GM12878 (cell line): ENCODE data around the gene TACC2. TPM values are rescaled to one million over a fixed set of nuclear protein-coding genes. Genes with fewer than 3 reads are reported as not detected.

Source experiments
- ATAC-seq: fragments of 200-7000 bp; cut with Tn5 transposase; 3 replicates; pipeline ENCODE4 v1.9.1; 2020; ENCODE audit warnings: mild to moderate bottlenecking, moderate library complexity
- BruUV-seq: library from RNA; stranded (reverse); fragments of 400-500 nt; replicated peaks from 2 replicates; lab custom pipeline; 2021; lab: Mats Ljungman, UMichigan
- CTCF ChIA-PET: fragments of 300-600 bp; sonication (Branson Sonifier 250); formaldehyde crosslinking; extraction: SDS; loops from one replicate; lab custom pipeline; 2021; ENCODE audit warnings: inconsistent platforms; lab: Yijun Ruan, JAX
- POLR2A ChIA-PET: fragments of 350-600 bp; formaldehyde crosslinking; extraction: SDS; loops from one replicate; lab custom pipeline; 2021; ENCODE audit warnings: inconsistent platforms; lab: Charles Lee
- RAD21 ChIA-PET: fragments of 300-600 bp; sonication (Branson Sonifier 250); formaldehyde crosslinking; loops from one replicate; lab custom pipeline; 2023; ENCODE audit warnings: antibody characterized with exemption; ENCODE audit not compliant: unreplicated experiment; lab: Charles Lee
- SMC1A ChIA-PET: fragments of 300-600 bp; sonication (Branson Sonifier 250); formaldehyde crosslinking; loops from one replicate; lab custom pipeline; 2023; ENCODE audit not compliant: unreplicated experiment, uncharacterized antibody; lab: Charles Lee
- DNase-seq: peaks from one replicate; pipeline ENCODE4 v3.0.0-alpha.2; 2011; ENCODE audit warnings: low read depth, low spot score
- FAIRE-seq: peaks from 3 replicates; lab custom pipeline; 2011; peaks lifted over from hg19 to GRCh38; lab: Jason Lieb, UNC
- H2AFZ ChIP-seq: 2 replicates; pipeline ENCODE4 v1.6.0; 2011; ENCODE audit warnings: low read depth, low read length, control low read depth; ENCODE audit not compliant: control insufficient read depth
- H3K27ac ChIP-seq: 2 replicates; pipeline ENCODE4 v1.5.1; 2011; ENCODE audit warnings: control low read depth; ENCODE audit not compliant: control insufficient read depth, insufficient read depth
- H3K27me3 ChIP-seq, 2 experiments: replicated peaks in 1 of 2; 2 replicates each; pipeline versions ENCODE4 v1.6.0 to v1.6.1; 2011; ENCODE audit warnings: low read length in 1 of 2; ENCODE audit not compliant: control insufficient read depth in 2 of 2, insufficient read depth in 2 of 2
- H3K36me3 ChIP-seq, 2 experiments: 2 replicates each; pipeline ENCODE4 v1.5.1; 2011; ENCODE audit warnings: low read length in 1 of 2; ENCODE audit not compliant: control insufficient read depth in 2 of 2, insufficient read depth in 2 of 2
- H3K4me1 ChIP-seq: 2 replicates; pipeline ENCODE4 v1.6.1; 2011; ENCODE audit warnings: mild to moderate bottlenecking, low read length, moderate library complexity, mixed read lengths; ENCODE audit not compliant: control insufficient read depth, insufficient read depth
- H3K4me2 ChIP-seq: 2 replicates; pipeline ENCODE4 v1.6.0; 2011; ENCODE audit warnings: control low read depth; ENCODE audit not compliant: control insufficient read depth, insufficient read depth
- H3K4me3 ChIP-seq: fragments of 200-600 bp; sonication (generic); 2 replicates; pipeline ENCODE4 v1.5.1; 2016
- H3K79me2 ChIP-seq: 2 replicates; pipeline ENCODE4 v1.6.0; 2011; ENCODE audit warnings: low read length; ENCODE audit not compliant: control insufficient read depth, insufficient read depth
- H3K9ac ChIP-seq: 2 replicates; pipeline ENCODE4 v1.8.0; 2011; ENCODE audit warnings: low read length, control low read depth, mixed read lengths; ENCODE audit not compliant: control insufficient read depth, insufficient read depth
- H3K9me3 ChIP-seq: replicated peaks from 3 replicates; pipeline ENCODE4 v1.5.1; 2011; ENCODE audit warnings: mild to moderate bottlenecking, low read length; ENCODE audit not compliant: control insufficient read depth, insufficient read depth
- H4K20me1 ChIP-seq: 2 replicates; pipeline ENCODE4 v1.6.0; 2011; ENCODE audit not compliant: control insufficient read depth, insufficient read depth
- ASH2L ChIP-seq: fragments of 300-600, 200-600 bp; sonication (generic); IDR thresholded peaks from 2 replicates; pipeline ENCODE4 v1.6.1; 2017; ENCODE audit warnings: low read depth, mild to moderate bottlenecking, borderline replicate concordance
- CBFB ChIP-seq: IDR thresholded peaks from 2 replicates; pipeline ENCODE4 v1.6.1; 2016; ENCODE audit warnings: antibody characterized with exemption, low read depth
- CHD4 ChIP-seq: fragments of 200-600 bp; sonication (generic); IDR thresholded peaks from 2 replicates; pipeline ENCODE4 v1.6.1; 2016; ENCODE audit warnings: mild to moderate bottlenecking
- NBN ChIP-seq: fragments of 450-650 bp; IDR thresholded peaks from 2 replicates; pipeline ENCODE4 v1.6.1; 2016
- PML ChIP-seq: IDR thresholded peaks from 2 replicates; pipeline ENCODE4 v1.6.1; 2012; ENCODE audit warnings: low read length, inconsistent platforms
- RBBP5 ChIP-seq: fragments of 200-600 bp; sonication (generic); conservative IDR thresholded peaks from 2 replicates; pipeline ENCODE4 v1.6.1; 2016
- SPI1 ChIP-seq: IDR thresholded peaks from 2 replicates; pipeline ENCODE4 v1.6.1; 2011; ENCODE audit warnings: low read depth, mild to moderate bottlenecking, low read length, moderate library complexity, borderline replicate concordance; ENCODE audit not compliant: insufficient read depth
- ZNF274 ChIP-seq: IDR thresholded peaks from one replicate; pipeline ENCODE4 v1.8.0; 2011; ENCODE audit not compliant: insufficient read length, insufficient read depth
- WGBS: methylation state at CpG from one replicate; pipeline ENCODE4 v1.1.6; 2016; ENCODE audit warnings: low lambda C conversion rate; ENCODE audit not compliant: insufficient replicate concordance, insufficient coverage; ENCODE audit errors: missing lambda C conversion rate; 5-methylcytosine and 5-hydroxymethylcytosine counted together
- in situ Hi-C: fragments of 300-500 bp; cut with MboI; formaldehyde crosslinking; loops from 9 replicates; pipeline ENCODE4 v1.14.3; 2018; ENCODE audit warnings: mixed read lengths
- intact Hi-C: fragments of 100-400 bp; cut with micrococcal nuclease; formaldehyde crosslinking; loops from one replicate; pipeline ENCODE4 v1.14.2; 2022; ENCODE audit not compliant: unreplicated experiment
- polyA plus RNA-seq, 11 experiments: library from polyadenylated mRNA; depleted of rRNA in 4 of 11; unstranded in 6 of 11; stranded (reverse) in 5 of 11; fragments of >200 nt; fragmentation: Nextera tagmentation in 4 of 11; fragmentation: Illumina TruSeq in 1 of 11; extraction: Ambion mirVana in 4 of 11; extraction: Trizol in 1 of 11; gene quantifications; 1 replicate in 1 of 11; 2 replicates in 10 of 11; pipeline versions ENCODE4 v1.2.1 to v1.2.3, GENCODE V29; 2011 to 2016; ENCODE audit warnings: inconsistent platforms in 2 of 11, missing spikeins in 2 of 11, low read depth in 1 of 11
- total RNA-seq, 4 experiments: library from RNA; depleted of rRNA in 3 of 4; stranded (reverse); fragments of >200 nt in 3 of 4; fragmentation: Illumina TruSeq in 1 of 4; extraction: Trizol in 1 of 4; gene quantifications; 2 replicates each; pipeline versions ENCODE4 v1.2.1 to v1.2.3, GENCODE V29; 2013 to 2021
- TF ChIP-seq, protein P1 (sequence below): IDR thresholded peaks from 2 replicates; pipeline ENCODE4 v1.6.1; 2011; ENCODE audit warnings: mild to moderate bottlenecking, low read depth, low read length, moderate library complexity; ENCODE audit not compliant: insufficient replicate concordance

The TACC2 gene
- total and polyA plus RNA-seq, 10 of the 15 experiments (the other 5 are each of a cell fraction or from before 2014, with no cell fraction given): 0.07 to 0.64 (median 0.13) TPM; not detected in 5

DNA sequence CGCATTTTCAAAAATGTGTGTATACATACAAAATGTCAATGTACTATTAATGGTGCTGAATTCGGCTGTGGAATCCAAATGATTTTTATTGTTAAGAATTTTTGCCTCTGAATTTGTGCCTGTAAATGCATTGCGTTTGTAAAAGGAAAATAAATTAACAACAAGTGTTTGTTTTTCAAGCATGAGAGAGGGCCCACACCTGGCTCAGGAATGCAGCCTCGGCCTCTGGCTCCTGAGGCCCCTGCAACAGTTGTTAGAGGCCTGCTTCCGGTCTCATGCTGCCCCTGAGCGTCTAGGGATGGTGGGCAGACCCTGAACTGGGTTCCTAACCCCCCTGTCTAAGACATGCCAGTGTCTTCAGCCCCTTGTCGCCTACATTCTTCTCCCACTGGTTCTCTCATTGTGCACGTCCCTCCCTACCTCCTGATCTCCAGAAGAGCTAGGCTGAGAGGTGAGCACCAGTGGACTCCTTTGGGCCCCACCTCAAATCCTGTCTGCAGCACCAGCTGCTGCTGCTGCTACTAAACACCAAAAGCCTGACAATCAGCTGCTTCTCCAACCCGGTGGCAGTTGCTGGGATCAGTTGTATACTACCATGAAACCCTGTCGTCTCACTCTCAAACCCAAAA, 280.2 kb downstream of the TACC2 start:
- POLR2A ChIA-PET: no interaction called here
- H3K4me3 ChIP-seq: no peak overlapping the region
- H3K4me1 ChIP-seq: no peaks in the 10 kb centered on the region
- H3K4me2 ChIP-seq: no peak overlapping the region
- H4K20me1 ChIP-seq: no peaks in the 10 kb centered on the region
- SMC1A ChIA-PET: no interaction called here
- no peak overlapping the region for H3K9ac ChIP-seq
- BruUV-seq: no TSS peak
- DNase-seq: no peak
- CTCF ChIA-PET: interaction anchor here (1.0 to 6.5 kb wide), 7 partner anchors 10 to 296 kb away, joined by 3 to 42 read pairs (median 4); no protein-coding TSS in a partner anchor
- no peak for ATAC-seq
- in situ Hi-C loops (no loop called here), intact Hi-C loops (no loop called here)
- RAD21 ChIA-PET: no interaction called here
- no peaks in the 10 kb centered on the region for H3K36me3 ChIP-seq
- H3K79me2 ChIP-seq: no peaks in the 10 kb centered on the region
- TF ChIP-seq PML: no peak
- TF ChIP-seq, protein P1, sequence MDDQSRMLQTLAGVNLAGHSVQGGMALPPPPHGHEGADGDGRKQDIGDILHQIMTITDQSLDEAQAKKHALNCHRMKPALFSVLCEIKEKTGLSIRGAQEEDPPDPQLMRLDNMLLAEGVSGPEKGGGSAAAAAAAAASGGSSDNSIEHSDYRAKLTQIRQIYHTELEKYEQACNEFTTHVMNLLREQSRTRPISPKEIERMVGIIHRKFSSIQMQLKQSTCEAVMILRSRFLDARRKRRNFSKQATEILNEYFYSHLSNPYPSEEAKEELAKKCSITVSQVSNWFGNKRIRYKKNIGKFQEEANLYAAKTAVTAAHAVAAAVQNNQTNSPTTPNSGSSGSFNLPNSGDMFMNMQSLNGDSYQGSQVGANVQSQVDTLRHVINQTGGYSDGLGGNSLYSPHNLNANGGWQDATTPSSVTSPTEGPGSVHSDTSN: no peak
- no peak for TF ChIP-seq SPI1
- TF ChIP-seq RBBP5: no peak
- TF ChIP-seq ZNF274: no peak
- TF ChIP-seq CBFB: no peak
- no peak for TF ChIP-seq NBN
- no peak for TF ChIP-seq ASH2L
- no peak for TF ChIP-seq CHD4
- no peak for FAIRE-seq
- H3K9me3 ChIP-seq: no peaks in the 10 kb centered on the region
- no peak overlapping the region for H3K27ac ChIP-seq
- WGBS: 15% methylated on average over 10 of the region's 10 CpGs
- no peak overlapping the region for H2AFZ ChIP-seq
- H3K27me3 ChIP-seq: no peaks in the 10 kb centered on the region
